ENCODE data around the gene TAPT1.
"Not testable (repeated sequence)": the region's sequence is repeated elsewhere in the genome, so short reads cannot be mapped to it uniquely, and the experiment has no call there.

Gene TAPT1

DNA sequence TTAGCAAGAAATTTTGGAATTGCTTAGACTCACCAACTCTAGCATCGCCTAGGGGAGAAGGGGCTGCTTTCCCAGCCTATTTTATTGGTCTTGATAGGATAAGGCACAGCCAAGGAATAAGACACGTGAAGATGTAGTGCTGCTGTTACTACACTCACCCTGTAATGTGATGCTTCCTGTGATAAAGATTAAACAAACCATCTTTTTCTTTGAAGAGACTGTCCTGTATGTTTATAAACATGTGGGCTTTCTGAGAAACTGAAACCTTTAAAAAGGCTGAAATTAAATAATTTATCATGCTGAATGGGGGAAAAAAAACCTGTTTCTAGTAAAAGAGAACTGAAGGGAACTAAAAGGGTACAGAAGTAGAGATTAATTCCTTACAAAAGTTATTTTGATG lies 13.2 kb downstream of the TAPT1 start:
- DNase-seq (ENCODE audit: low spot score) = no peak

DNA sequence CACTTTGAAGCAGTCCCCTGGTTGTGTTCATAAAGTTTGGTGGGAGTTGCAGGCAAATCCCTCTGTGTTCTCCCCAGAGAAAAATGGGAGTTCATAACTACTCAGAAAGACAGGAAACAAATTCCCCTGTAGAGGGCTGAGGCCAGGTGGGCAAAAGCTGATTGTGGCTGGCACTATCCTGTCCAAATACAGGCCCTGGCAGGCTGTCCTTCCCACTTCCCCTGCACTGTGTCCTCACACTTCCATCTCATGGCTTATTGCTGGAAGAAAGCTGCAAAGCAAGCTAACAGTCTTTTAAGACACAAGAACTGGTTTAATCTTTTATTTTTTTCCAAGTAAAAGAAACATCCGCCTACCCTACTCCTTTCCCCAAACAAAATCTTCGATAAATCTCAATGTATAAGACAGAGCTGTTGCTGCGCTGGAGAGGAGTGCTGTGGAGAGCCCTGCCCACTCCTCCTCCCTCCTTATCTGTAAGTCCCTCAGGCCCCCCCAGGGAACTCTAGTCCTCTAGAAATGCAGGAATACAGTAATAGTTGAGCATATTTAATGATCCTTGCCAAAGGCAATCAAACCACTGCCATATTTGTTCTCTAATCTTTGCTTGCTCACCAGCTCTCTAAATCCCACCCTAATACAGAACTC lies 14.0 kb downstream of the TAPT1 start:
- no peak for DNase-seq (ENCODE audit: low spot score)

DNA sequence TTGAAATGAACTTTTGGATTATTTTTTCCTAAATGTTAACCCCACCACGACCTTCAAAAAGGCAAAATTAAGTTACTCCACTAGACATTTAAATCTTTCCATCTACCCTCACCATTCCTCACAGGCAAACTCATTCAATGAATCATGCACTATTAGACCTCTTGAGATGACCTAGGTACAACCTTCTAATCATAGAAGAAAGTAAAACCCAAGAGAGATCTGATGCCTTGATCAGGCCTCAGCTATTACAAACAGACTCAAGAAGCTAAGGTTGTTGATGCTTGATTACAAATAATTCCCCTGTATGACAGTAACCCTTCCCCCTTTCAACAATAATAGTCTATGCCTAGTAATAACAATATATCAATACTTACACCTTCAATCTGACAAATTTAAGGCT lies 18.9 kb downstream of the TAPT1 start:
- DNase-seq (ENCODE audit: low spot score) = no peak

DNA sequence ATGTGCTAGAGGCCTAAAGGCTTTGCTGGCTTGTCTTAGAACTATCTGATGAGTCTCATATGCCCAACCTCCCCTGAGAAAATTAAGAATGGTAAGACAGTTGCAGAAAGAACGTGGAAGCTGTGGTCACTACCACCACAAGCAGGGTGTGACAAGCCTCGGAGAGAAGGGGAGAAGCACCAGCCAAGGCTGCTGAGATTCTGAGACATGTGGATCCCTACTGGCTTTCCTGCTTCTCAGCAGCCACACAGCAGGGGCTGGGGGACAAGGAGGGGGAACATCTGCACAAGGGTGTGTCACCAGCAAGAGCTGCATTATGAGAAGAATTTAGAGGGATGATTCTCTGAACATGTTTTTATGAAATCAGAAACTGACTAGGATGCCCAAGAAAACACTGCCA lies 19.4 kb downstream of the TAPT1 start:
- DNase-seq (ENCODE audit: low spot score) = no peak

DNA sequence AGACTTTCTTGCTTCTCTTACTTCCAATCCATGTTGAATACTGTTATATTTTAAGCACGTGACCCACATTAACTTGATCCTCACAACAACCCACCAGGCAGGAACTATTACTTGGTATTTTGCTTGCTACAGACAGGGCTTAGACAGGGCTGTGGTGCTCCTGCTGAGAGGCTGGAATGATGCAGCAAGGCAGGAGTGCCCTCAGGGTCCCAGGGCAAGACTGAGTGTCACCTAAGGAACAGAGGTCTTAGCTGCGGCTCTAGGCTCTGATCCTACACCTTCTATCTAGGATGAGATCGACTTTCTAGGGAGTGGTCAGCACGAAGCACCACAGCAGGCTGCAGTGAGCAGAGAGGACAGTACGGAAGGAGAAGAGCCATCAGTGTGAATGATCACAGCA lies 20.0 kb downstream of the TAPT1 start:
- no peak for DNase-seq (ENCODE audit: low spot score)

DNA sequence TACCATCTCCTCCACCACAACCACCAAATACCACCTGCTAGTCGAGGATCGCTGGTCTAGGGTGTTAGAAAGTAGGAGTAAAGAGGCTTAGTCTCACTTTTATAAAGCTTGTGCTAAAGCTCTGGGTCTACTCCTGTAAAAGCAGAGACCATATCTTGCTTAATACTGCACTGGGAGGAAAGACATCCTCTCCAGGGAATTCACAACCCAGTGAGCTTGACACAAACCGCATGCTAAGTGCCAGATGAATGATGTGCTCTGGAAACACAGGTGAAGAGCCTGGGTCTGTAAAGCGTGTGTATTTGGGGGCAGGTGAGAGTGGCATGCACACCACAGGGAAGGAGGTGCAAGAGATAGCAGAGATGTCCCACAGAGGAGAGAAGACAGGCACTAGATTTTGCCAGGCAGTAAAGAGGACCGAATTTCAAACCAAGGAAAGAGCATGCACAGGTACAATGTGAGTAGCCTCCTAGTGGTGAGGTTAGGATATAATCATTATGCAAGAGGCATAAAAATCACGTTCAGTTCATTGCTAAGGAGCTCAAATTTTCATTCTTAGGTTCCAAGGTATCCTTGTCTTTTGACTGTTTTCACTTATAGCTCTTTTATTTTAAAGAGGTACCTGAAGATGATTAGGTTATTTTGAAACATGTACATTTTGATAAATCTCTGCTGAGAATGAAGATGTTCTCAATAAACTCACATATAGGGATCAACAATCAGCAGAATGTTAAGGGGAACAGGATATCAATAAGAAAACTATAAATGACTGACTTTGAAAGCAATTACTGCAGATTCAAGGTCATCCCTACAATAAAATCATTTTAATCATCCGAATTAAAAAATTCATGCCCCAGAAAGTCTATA lies 20.7 kb downstream of the TAPT1 start:
- no peak for DNase-seq (ENCODE audit: low spot score)

DNA sequence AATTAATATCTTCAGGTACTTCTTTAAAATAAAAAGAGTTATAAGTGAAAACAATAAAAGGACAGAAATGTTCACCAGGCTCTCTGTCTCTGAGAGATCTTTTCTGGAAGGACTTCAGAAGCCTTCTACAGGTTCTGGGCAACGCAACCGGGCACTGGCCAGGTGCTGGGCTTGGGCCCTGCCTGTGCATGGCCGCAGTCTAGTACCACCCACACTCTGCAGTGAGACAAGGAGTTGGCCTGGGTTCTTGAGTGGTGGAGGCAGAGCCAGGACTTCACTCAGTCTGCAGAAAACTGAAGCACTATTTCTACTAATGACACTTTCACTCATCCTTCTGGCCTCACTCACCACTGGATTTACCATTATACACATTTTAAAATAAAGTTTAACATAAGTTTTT lies 21.8 kb downstream of the TAPT1 start:
- no peak for DNase-seq (ENCODE audit: low spot score)

DNA sequence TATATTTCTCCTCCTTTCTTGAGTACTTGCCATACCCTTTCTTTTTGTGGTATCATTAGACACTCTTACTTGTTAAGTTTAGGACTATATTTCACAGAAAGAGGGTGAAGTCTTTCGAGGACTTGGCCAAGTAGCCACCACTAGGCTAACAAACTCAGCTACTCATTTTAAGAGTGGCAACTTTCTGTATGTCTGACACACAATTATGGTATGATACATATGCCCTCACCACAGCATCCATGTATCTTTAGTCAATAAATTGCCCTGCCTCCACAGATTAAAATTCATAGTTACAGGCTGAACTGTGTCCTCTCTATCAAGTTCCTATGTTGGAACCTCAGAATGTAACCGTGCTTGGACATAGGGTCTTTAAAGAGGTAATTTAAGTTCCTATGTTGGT lies 23.2 kb downstream of the TAPT1 start:
- no peak for DNase-seq (ENCODE audit: low spot score)

DNA sequence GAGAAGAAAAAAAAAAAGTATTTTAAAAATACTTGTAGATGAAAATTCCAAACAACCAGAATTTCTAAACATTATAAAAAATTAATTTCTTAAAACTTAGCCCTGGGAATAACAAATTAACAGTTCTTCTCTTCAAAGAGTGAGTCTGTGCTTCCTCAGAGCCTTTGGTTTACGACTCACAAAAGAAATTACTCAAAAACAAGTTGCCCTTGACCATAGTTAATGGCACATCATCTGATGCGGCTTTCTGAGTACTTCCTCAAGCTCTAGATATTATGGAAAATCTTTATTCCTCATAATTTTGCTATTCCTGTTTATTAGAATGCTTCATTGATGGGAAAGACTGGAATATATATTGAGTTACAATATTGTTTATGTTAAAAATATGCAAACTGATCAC lies 23.7 kb downstream of the TAPT1 start:
- no peak for DNase-seq (ENCODE audit: low spot score)

DNA sequence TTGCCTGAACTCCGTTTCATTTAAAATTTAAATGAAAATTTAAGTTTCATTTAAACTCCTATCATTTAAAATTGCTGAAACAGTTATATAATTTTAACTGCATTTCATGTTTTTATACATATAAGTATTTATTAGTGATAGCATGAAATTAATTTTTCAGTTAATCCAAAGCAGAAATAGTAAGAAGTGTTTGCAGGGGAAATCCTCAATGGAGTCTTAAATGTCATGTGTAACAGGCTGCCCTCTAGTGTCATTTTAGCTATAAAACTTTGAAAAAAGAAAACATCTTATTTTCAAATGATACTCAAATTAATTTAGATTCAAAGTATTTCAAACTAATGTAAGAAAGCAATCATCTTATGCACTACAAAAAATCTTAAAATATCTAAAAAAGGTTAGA lies 27.2 kb downstream of the TAPT1 start:
- DNase-seq (ENCODE audit: low spot score) = peak; percentile 42

DNA sequence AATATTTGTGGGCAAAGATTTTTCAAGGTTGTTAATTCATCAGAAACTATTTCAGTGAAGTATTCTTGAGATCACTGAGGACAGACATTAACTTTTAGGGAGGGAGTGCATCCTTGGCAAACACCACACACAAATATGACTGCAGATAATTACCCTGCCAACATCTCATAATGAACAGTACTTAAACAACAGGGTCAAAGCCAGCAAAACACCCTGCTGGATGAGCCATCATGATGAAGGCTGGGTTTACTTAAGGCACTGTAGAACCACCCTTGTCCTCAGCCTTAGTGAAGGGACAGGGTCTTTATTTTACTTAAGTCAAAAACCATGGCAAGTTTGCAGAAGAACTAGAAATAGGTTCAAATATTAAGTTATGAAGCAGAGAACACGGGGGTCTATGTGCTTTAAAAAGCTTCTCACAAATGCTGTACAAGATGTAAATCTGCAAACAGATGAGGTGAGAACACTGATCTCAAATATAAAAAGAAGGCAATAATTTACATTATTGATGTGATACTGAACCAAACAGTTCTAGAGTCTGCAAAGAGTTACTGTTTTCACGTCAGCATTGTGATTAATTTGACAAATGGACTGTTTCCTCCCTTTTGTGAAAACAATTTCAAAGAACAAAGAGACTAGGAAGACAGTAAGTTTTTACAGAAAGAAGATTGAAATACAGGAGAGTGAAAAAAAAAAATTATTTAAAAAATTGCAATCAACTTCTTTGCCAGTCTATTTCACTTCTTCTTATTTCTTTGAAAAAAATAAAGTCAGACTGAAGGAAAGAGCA lies 28.2 kb downstream of the TAPT1 start:
- no peak for DNase-seq (ENCODE audit: low spot score)

DNA sequence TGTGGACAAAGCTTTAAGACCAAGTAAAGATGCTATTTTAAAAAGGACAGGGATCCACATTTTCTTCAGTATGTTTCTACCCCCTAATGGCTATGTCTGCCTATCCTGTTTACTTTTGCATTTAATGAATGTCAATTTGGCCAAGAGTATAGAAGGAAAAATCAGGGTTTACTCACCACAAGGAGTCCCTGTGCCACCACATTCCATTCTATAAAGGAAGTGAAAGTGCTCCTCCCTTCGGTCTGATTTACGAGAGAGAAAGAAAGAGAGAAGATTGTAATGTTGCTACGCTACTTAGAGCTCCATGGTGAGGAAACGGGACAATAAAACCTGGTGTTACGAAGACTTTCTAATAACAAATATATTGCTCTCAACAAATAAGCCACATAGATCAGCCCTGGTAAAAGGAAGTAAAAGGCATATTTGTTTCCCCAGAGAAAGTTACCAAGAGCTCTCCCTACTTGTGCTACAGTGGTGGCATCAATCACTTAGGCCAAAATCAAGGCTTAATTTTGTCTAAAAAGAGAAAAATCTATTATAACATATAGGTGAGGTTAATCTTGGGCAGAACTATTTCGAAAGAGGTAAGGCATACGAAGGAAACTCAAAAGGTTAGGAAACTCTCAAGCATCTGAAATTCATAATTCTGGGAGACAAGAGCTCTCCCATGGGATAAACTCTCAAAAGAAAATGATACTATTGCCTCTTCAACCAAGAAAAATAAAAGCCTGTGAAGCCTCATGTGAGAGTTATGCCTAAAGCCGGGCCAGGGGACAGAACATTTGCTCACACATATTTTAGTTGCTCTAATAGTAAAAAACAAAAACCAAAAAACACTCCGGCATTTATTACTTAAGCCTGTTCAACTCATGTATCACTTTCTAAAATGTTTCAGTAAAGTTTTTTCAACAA lies 29.5 kb downstream of the TAPT1 start:
- peak; percentile 70 for DNase-seq (ENCODE audit: low spot score)

DNA sequence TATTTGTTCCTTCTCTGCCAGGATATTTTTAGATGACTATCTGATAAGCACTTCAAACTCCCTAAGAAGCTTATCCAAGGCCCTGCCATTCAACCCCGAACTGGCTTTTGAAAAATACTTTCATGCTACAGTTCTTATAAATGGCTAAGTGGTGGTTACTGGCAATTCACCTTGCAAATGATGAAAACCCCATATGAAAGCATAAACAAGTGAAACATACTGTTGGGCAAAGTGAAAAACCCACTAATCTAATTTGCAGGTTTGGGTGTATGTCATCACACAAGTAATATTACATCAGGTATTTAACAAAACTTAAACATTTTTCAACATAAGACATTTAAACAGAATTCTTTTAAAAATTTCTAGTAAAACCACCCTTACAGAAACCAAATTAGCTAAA lies 31.1 kb downstream of the TAPT1 start:
- DNase-seq (ENCODE audit: low spot score) = no peak

DNA sequence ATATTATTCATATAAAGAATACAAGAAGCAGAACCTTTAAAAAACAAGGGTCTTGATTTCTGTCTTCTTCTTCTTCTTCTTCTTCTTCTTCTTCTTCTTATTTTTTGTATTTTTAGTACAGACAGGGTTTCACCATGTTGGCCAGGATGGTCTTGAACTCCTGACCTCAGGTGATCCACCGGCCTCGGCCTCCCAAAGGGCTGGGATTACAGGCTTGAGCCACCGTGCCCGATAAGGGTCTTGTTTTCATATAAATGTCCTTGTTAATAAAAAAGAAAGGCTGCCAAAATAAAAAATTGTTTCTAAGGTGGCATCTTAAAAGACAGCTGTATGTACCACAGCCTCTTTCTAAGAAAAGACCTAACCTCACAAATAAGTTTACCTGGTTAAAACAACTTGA lies 31.5 kb downstream of the TAPT1 start:
- DNase-seq (ENCODE audit: low spot score) = not testable (repeated sequence)

DNA sequence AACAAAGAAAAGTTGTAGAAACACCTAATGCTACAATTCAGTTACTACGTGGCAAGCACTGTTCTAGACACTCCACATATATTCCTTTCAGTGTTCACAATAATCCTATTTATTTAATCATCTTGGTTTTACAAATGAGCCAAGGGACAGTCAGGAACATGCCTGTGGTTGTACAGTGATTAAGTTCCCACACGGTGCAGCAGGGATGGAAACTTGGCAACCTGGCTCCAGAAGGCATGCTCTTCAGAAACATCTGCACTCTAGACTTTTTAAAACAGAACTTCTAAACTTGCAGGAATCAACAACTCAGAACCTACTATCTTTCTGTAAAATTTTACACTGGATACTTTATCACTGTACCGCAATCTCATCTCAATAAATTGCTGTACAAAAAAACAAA lies 32.1 kb downstream of the TAPT1 start:
- no peak for DNase-seq (ENCODE audit: low spot score)

DNA sequence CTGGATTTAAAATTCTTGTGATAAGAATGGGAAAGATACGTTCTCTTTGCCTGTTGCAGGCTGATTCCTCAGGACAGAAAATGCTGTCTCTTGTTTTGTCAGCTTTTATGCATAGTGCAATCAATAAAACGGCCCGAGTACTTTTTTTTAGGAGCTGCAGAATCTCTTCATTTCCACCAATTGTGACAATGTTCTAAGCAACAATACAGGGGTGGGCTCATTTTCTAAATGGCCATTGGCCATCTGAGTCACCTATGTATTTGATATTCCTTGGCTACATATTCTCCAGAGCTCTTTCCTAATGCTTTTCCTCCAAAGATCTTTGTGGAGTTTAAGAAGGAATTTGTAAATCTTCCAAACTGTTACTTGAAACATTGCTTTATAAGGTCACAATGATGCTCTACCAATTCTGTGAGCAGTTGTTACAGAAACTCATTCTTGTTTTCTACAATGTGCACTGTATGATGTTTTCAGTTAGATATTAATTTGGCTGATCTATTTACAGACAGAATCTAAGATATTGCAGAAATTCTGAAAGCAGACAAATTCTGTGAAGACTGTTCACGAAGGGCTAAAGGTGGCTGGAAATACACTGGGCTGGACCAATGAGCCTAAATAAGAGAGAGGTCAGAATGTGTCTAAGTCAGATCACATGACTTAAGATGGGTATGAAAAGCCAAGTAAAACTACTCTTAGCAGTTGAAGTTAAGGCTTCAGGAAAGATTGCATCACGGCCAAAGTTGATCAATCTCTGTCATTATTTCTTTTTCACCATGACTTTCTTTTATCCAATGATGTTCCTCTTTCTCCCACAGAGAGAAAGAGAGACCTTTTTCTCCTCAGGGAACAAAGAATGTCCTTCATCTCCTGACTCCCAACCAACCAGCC lies 33.4 kb downstream of the TAPT1 start:
- DNase-seq (ENCODE audit: low spot score) = no peak

DNA sequence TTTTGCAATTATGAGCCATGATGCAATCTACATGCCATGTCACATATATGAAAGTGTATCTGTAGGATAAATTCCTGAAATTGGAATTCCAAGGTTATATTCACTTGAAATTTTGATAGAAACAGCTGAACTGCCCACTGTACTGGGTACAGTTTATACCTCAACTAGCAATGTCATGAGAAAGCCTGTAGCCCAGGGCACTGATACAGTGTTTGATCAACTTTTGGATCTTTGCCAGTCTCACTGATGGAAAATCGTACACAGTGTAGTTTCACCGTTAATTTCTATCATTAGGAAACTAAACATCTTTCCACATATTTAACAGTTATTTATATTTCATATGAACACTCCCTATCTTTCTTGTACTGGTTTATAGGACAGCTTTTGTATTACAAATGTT lies 34.2 kb downstream of the TAPT1 start:
- DNase-seq (ENCODE audit: low spot score) = no peak

DNA sequence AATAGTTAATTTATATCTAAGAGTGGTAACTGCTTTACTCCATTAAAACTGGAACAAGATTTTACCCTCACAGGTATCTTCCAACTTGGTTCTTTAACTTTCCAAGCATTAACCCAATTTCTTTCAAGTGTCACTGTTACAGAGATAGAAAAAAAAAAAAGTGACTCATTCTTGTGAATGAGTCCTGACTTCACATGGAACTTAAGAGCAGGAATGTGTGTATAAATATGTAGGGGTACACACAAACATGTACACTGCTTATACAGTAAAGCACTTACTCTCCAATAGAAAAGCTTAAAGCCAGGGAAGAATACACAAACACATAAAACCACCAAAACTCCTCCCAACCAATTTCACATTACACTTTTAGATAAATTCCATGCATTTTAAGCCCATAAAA lies 38.8 kb downstream of the TAPT1 start:
- DNase-seq (ENCODE audit: low spot score) = no peak

DNA sequence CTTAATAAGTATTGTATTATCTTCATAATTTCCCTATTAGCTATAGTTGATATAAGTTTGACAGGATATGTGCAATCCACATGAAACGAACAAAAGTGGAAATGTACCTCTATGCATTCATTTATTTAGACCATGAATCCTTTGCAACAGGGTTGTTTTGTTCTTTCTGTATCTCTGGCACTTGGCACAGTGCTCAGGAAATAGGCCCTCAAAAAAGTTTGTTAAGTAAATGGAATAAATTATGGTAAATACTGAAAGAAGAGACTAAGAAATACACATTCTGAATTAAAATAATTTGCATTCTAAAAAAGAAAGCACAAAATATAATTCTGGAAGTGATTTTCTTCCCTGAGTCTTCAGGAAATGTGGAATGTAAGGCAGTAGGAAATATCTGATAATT lies 39.3 kb downstream of the TAPT1 start:
- no peak for DNase-seq (ENCODE audit: low spot score)

DNA sequence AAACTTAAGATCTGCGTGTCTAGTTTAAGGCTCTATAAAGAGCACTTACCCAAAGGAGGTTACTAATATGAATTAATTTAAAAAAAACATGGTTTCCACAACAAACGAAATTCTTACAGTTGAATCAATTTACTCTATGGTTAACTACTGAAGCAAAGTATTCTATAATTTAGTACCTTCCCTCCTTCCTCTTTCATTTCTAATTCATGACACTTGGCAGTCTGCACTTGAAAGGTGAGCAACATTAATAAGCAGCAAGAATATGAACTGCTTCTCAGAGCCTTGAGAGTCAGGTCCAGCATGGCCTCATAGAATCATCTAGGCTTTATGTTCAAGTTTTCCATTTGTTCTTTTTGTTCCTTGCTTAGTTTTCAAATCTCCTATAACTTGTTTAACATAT lies 42.7 kb downstream of the TAPT1 start:
- DNase-seq (ENCODE audit: low spot score) = no peak

DNA sequence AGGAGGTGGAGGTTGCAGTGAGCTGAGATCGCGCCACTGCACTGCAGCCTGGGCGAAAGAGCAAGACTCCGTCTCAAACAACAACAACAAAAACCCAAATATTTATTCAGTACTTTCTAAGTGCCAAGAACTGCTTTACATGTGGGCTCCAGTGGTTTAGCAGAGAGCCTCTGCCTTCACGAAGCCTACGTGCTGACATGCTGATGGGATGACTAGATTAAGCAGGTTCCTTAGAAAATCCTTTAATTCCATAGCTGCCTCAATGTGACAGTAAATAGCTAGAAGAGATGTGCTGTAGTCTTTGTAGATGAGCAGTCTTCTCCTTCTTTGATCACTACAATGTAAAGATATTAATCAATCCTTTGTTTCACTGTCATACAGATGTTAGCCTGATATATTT lies 49.6 kb downstream of the TAPT1 start:
- DNase-seq (ENCODE audit: low spot score) = no peak

Measured in globus pallidus (tissue), 1 donor.